ENCODE results near the gene KCTD1. TPM values are rescaled to one million over a fixed set of nuclear protein-coding genes. Genes with fewer than 3 reads are reported as not detected.
A peak's percentile ranks its signal among the peaks of the same experiment; 100 is the strongest.

The KCTD1 gene
- polyA plus RNA-seq, 1 of the 3 experiments (the other 2 are of a cell fraction): 12.8 TPM

- H2AFZ ChIP-seq (ENCODE audit: low read depth): no peak overlapping the region
- no peaks in the 10 kb centered on the region for H3K36me3 ChIP-seq (replicated peaks in 1 of 2; ENCODE audit: control insufficient read depth in 1 of 2, insufficient read depth in 2 of 2, low read length in 1 of 2)
- no peak for TF ChIP-seq RAD21 (IDR thresholded peaks at IDR 0.05; ENCODE audit: low read length)
- CTCF ChIA-PET: interaction anchor here (1.4 to 1.7 kb wide), 2 partner anchors 14 to 23 kb away, joined by 3 to 4 read pairs; no protein-coding TSS in a partner anchor
- no peak overlapping the region for H3K4me3 ChIP-seq (ENCODE audit: low read depth in 2 of 2, low read length in 1 of 2)
- no peaks in the 10 kb centered on the region for H3K9me2 ChIP-seq
- H3F3A ChIP-seq (replicated peaks; ENCODE audit: insufficient read depth): peaks cover 14% of the 10 kb centered on the region
- H3K27me3 ChIP-seq (ENCODE audit: insufficient read depth): no peaks in the 10 kb centered on the region
- peaks cover 0 to 37% of the 10 kb centered on the region in 2 experiments; a peak in 3 of 4 replicates for H3K4me1 ChIP-seq (ENCODE audit: control insufficient read depth in 1 of 2, insufficient read depth in 2 of 2, low read depth in 1 of 2, low read length in 1 of 2)
- POLR2A ChIA-PET: no interaction called here
- H3K79me2 ChIP-seq (ENCODE audit: insufficient read depth): no peaks in the 10 kb centered on the region
- no peak overlapping the region for H3K4me2 ChIP-seq
- H4K20me1 ChIP-seq (ENCODE audit: insufficient read depth): no peaks in the 10 kb centered on the region
- H3K27ac ChIP-seq (ENCODE audit: low read depth in 2 of 2, low read length in 1 of 2): peak overlapping the region in 1 of 2 experiments; percentile 94; a peak in 1 of 4 replicates
- no peaks in the 10 kb centered on the region for H3K9me3 ChIP-seq
- 72% methylated on average over 5 of the region's 5 CpGs for WGBS (ENCODE audit: low lambda C conversion rate)
- DNase-seq: no peak
- H3K9ac ChIP-seq: no peak overlapping the region
Measured at GRCh38 chr18:26482569-26482968, 65.8 kb downstream of the KCTD1 start.

GRCh38 chr18:26480897-26481795 lies 67.2 kb downstream of the KCTD1 start:
- no peaks in the 10 kb centered on the region for H3K27me3 ChIP-seq (ENCODE audit: insufficient read depth)
- H3K79me2 ChIP-seq (ENCODE audit: insufficient read depth): no peaks in the 10 kb centered on the region
- peak overlapping the region; percentile 61 for H3K4me2 ChIP-seq
- no peak for DNase-seq
- ChIA-PET POLR2A (no interaction called here), CTCF (interaction anchor here (0.7 to 1.7 kb wide), 3 partner anchors 12 to 179 kb away, joined by 3 to 4 read pairs (median 3); no protein-coding TSS in a partner anchor)
- H3K9me2 ChIP-seq: no peaks in the 10 kb centered on the region
- H2AFZ ChIP-seq (ENCODE audit: low read depth): peak overlapping the region; percentile 33; the same call in 1 of the 2 replicates
- 0 out of 4 replicates have a peak overlapping the region, but pooled peaks of 1 of the 2 experiments have one; percentile 8 for H3K4me3 ChIP-seq (ENCODE audit: low read depth in 2 of 2, low read length in 1 of 2)
- H3K27ac ChIP-seq (ENCODE audit: low read depth in 2 of 2, low read length in 1 of 2): peak overlapping the region; percentile 40 to 94
- peaks cover 14% of the 10 kb centered on the region for H3F3A ChIP-seq (replicated peaks; ENCODE audit: insufficient read depth)
- H3K9me3 ChIP-seq: no peaks in the 10 kb centered on the region
- H3K36me3 ChIP-seq (replicated peaks in 1 of 2; ENCODE audit: control insufficient read depth in 1 of 2, insufficient read depth in 2 of 2, low read length in 1 of 2): peaks cover 0 to 4% of the 10 kb centered on the region in 2 experiments
- H3K9ac ChIP-seq: peak overlapping the region; percentile 62
- H3K4me1 ChIP-seq (ENCODE audit: control insufficient read depth in 1 of 2, insufficient read depth in 2 of 2, low read depth in 1 of 2, low read length in 1 of 2): peaks cover 0 to 37% of the 10 kb centered on the region in 2 experiments; a peak in 3 of 4 replicates
- WGBS (ENCODE audit: low lambda C conversion rate): 56% methylated on average over 8 of the region's 8 CpGs
- no peaks in the 10 kb centered on the region for H4K20me1 ChIP-seq (ENCODE audit: insufficient read depth)
- TF ChIP-seq YY1 (IDR thresholded peaks at IDR 0.05; ENCODE audit: low read depth) (no peak), RFX5 (IDR thresholded peaks at IDR 0.05; ENCODE audit: low read length) (no peak), RAD21 (IDR thresholded peaks at IDR 0.05; ENCODE audit: low read length) (no peak), CTCF (IDR thresholded peaks at IDR 0.05) (no peak), CHD2 (IDR thresholded peaks at IDR 0.05; ENCODE audit: low read length, partially characterized antibody) (no peak), EP300 (IDR thresholded peaks at IDR 0.05; ENCODE audit: borderline replicate concordance in 1 of 2, low read depth in 1 of 2, low read length in 1 of 2) (peak in 1 of 2 experiments; percentile 90; a peak in 2 of 4 replicates), PBX3 (IDR thresholded peaks at IDR 0.05) (peak; percentile 30; the same call in 1 of the 2 replicates), FOXM1 (IDR thresholded peaks at IDR 0.05; ENCODE audit: low read depth) (no peak), EZH2phosphoT487 (IDR thresholded peaks at IDR 0.05; ENCODE audit: borderline replicate concordance, low read depth) (no peak), ZBTB33 (IDR thresholded peaks at IDR 0.05; ENCODE audit: borderline replicate concordance, low read depth) (no peak), TEAD4 (IDR thresholded peaks at IDR 0.05; ENCODE audit: borderline replicate concordance, insufficient read depth) (peak; percentile 89), RCOR1 (IDR thresholded peaks at IDR 0.05; ENCODE audit: low read length) (no peak), USF1 (IDR thresholded peaks at IDR 0.05; ENCODE audit: borderline replicate concordance, low read depth) (no peak), USF2 (IDR thresholded peaks at IDR 0.05; ENCODE audit: borderline replicate concordance, low read depth, low read length) (no peak), GATA2 (CRISPR knock-in tag; IDR thresholded peaks at IDR 0.05) (no peak), FOSL2 (IDR thresholded peaks at IDR 0.05; ENCODE audit: borderline replicate concordance, low read depth) (peak; percentile 95), JUND (IDR thresholded peaks at IDR 0.05) (peak; percentile 96), ELF1 (IDR thresholded peaks at IDR 0.05) (no peak), MXI1 (IDR thresholded peaks at IDR 0.05; ENCODE audit: low read depth, low read length) (no peak)
